CD4-positive, alpha-beta T cell (primary cell): ENCODE measurements around the gene CCNI. TPM values are rescaled to one million over a fixed set of nuclear protein-coding genes. Genes with fewer than 3 reads are reported as not detected.

Experiments
- ATAC-seq: fragments of 200-7000 bp; cut with Tn5 transposase; one replicate; pipeline ENCODE4 v1.10.0; 2022; ENCODE audit warnings: mild to moderate bottlenecking; ENCODE audit not compliant: poor library complexity
- CTCF ChIA-PET: fragments of 350-600 bp; sonication (Branson Sonifier 250); formaldehyde crosslinking; loops from one replicate; lab custom pipeline; 2021; ENCODE audit warnings: antibody characterized with exemption, inconsistent platforms; lab: Charles Lee
- POLR2A ChIA-PET: fragments of 350-600 bp; sonication (Branson Sonifier 250); formaldehyde crosslinking; loops from one replicate; lab custom pipeline; 2021; ENCODE audit warnings: antibody characterized with exemption, inconsistent platforms; lab: Charles Lee
- DNase-seq, 14 experiments: peaks; one replicate each; pipeline ENCODE4 v3.0.0-alpha.2; 2013 to 2020; ENCODE audit warnings: mixed read lengths in 2 of 14
- H3K27ac ChIP-seq, 2 donors: one replicate each; pipeline versions ENCODE4 v1.5.1 to v1.7.0; 2013; ENCODE audit warnings: low read length in 2 of 2, low read depth in 1 of 2, mild to moderate bottlenecking in 1 of 2
- H3K27me3 ChIP-seq, 2 experiments: 1 replicate in 1 of 2; 2 replicates in 1 of 2; pipeline versions ENCODE4 v1.6.1 to v1.7.0; 2013; ENCODE audit warnings: low read length in 2 of 2, control low read depth in 1 of 2, mild to moderate bottlenecking in 1 of 2, moderate library complexity in 1 of 2; ENCODE audit not compliant: insufficient read depth in 2 of 2, control insufficient read depth in 1 of 2
- H3K36me3 ChIP-seq: one replicate; pipeline ENCODE4 v1.6.1; 2013; ENCODE audit warnings: low read length, control low read depth; ENCODE audit not compliant: insufficient read depth
- H3K4me1 ChIP-seq: one replicate; pipeline ENCODE4 v1.6.1; 2013; ENCODE audit warnings: low read length, control low read depth; ENCODE audit not compliant: insufficient read depth
- H3K4me3 ChIP-seq: one replicate; pipeline ENCODE4 v1.5.1; 2013; ENCODE audit warnings: mild to moderate bottlenecking, low read length, moderate library complexity
- H3K9me3 ChIP-seq, 2 experiments: 1 replicate in 1 of 2; 2 replicates in 1 of 2; pipeline versions ENCODE4 v1.6.1 to v1.7.0; 2013; ENCODE audit warnings: low read length in 2 of 2, mild to moderate bottlenecking in 2 of 2, control low read depth in 1 of 2, moderate library complexity in 1 of 2; ENCODE audit not compliant: control insufficient read depth in 1 of 2, insufficient read depth in 1 of 2
- H3K27ac Mint-ChIP-seq: one replicate; pipeline ENCODE4 v1.8.0; 2020; ENCODE audit warnings: mixed read lengths
- H3K27me3 Mint-ChIP-seq: one replicate; pipeline ENCODE4 v1.8.0; 2021; ENCODE audit warnings: mixed read lengths
- H3K36me3 Mint-ChIP-seq: one replicate; pipeline ENCODE4 v1.8.0; 2021; ENCODE audit warnings: low read depth, mixed read lengths
- H3K4me1 Mint-ChIP-seq: one replicate; pipeline ENCODE4 v1.8.0; 2021; ENCODE audit warnings: low read depth, mixed read lengths
- H3K4me3 Mint-ChIP-seq: one replicate; pipeline ENCODE4 v1.8.0; 2020; ENCODE audit warnings: mild to moderate bottlenecking, mixed read lengths
- H3K9me3 Mint-ChIP-seq: one replicate; pipeline ENCODE4 v1.8.0; 2020; ENCODE audit warnings: mixed read lengths
- CTCF ChIP-seq: fragments of 200-600 bp; IDR thresholded peaks from one replicate; pipeline ENCODE4 v1.8.0; 2022; ENCODE audit warnings: antibody characterized with exemption, mild to moderate bottlenecking
- intact Hi-C, 2 experiments: fragments of 100-400 bp; cut with DNase I in 1 of 2; cut with micrococcal nuclease in 1 of 2; formaldehyde crosslinking; loops; one replicate each; pipeline versions ENCODE4 v1.15.1 to v1.9.0; 2023 to 2025; cut with DNase I, micrococcal nuclease
- total RNA-seq, 174 experiments: library from RNA in 2 of 174; stranded (reverse) in 2 of 174; gene quantifications; one replicate each; pipeline ENCODE4 v1.2.3 and lab custom pipeline; 2021 to 2026

Gene CCNI
- total RNA-seq, 2 experiments from 2014 or later = 385 to 418 TPM

DNA sequence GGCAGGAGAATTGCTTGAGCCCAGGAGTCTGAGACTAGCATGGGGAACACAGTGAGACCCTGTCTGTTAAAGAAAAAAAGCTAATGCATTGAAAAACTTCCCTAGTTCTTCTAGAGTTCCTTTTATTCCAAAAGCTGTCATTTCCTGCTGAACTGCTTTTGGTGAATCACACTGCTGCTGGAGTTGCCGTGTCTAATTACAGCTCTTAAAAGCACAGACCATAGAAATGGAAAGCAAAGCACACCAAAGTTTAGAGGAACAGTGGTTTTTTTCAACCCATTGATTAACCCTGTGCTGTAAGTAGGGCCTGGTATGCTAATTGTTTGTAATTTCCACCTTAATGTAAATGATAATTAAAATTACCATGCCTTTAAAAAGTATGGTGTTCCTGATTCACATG lies 73.9 kb downstream of the CCNI start:
- Mint-ChIP-seq H3K9me3 (no peaks in the 10 kb centered on the region), H3K4me3 (no peak overlapping the region), H3K27me3 (no peaks in the 10 kb centered on the region), H3K36me3 (peaks cover 27% of the 10 kb centered on the region), H3K27ac (no peak overlapping the region), H3K4me1 (peaks cover 56% of the 10 kb centered on the region)
- intact Hi-C loops = no loop called here
- H3K4me3 ChIP-seq = no peak overlapping the region
- no peak overlapping the region for H3K27ac ChIP-seq
- ATAC-seq (no peak), DNase-seq (peak in 1 of 14 experiments; percentile 28)
- no peaks in the 10 kb centered on the region for H3K9me3 ChIP-seq
- peaks cover 2% of the 10 kb centered on the region for H3K4me1 ChIP-seq
- peaks cover 12% of the 10 kb centered on the region for H3K36me3 ChIP-seq
- no peaks in the 10 kb centered on the region for H3K27me3 ChIP-seq
- ChIA-PET CTCF (no interaction called here), POLR2A (no interaction called here)
- TF ChIP-seq CTCF = no peak

DNA sequence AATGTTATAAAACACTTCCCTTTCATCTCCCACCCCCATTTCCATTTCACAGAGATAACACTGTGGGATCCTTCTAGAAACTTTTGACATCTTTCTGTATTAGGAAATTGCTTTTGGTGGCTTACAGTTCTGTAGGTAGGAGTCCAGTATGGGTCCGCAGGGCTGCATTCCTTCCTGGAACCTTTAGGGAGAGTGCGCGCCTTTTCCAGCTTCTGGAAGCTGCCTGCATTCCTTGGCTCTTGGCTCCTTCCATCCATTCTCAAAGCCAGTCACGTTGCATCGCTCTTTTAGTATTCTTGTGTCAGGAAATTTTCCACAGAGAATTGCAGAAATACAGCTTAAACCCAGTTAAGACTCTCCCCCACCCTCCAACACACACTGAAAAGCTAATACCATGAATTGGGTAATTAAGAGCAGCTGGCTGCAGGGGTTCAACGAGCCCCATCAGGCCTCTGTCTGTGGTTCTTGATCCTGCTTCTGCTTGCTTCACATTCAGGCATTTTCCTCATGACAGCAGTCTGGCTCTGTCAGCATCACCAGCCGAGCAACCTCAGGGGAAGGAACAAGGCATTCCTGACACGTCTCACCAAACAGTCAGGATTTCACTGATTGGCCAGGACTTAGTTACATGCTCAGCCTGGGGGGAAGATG lies 77.4 kb downstream of the CCNI start:
- intact Hi-C loops = no loop called here
- H3K4me1 Mint-ChIP-seq = peaks cover 57% of the 10 kb centered on the region
- CTCF ChIA-PET = no interaction called here

GRCh38 chr4:76997532-76997931 lies 78.3 kb downstream of the CCNI start:
- Histone ChIP-seq H3K27ac (no peak overlapping the region), H3K27me3 (no peaks in the 10 kb centered on the region), H3K4me1 (peaks cover 29% of the 10 kb centered on the region), H3K4me3 (no peak overlapping the region), H3K9me3 (no peaks in the 10 kb centered on the region), H3K36me3 (peaks cover 12% of the 10 kb centered on the region)
- CTCF ChIA-PET = no interaction called here
- Mint-ChIP-seq H3K4me1 (peaks cover 57% of the 10 kb centered on the region), H3K4me3 (no peak overlapping the region), H3K27ac (no peak overlapping the region), H3K36me3 (peaks cover 31% of the 10 kb centered on the region), H3K9me3 (no peaks in the 10 kb centered on the region), H3K27me3 (no peaks in the 10 kb centered on the region)
- DNase-seq = no peak
- TF ChIP-seq CTCF = no peak
- no peak for ATAC-seq
- POLR2A ChIA-PET = no interaction called here
- intact Hi-C loops = no loop called here

More for the DNA sequence above, 77.4 kb downstream of the CCNI start:
- ATAC-seq (no peak), DNase-seq (no peak)
- Histone ChIP-seq H3K9me3 (no peaks in the 10 kb centered on the region), H3K27me3 (no peaks in the 10 kb centered on the region), H3K36me3 (peaks cover 12% of the 10 kb centered on the region), H3K27ac (no peak overlapping the region), H3K4me3 (no peak overlapping the region), H3K4me1 (peaks cover 20% of the 10 kb centered on the region)
- Mint-ChIP-seq H3K27ac (no peak overlapping the region), H3K27me3 (no peaks in the 10 kb centered on the region), H3K4me3 (no peak overlapping the region), H3K36me3 (peaks cover 31% of the 10 kb centered on the region), H3K9me3 (no peaks in the 10 kb centered on the region)
- POLR2A ChIA-PET = no interaction called here
- no peak for TF ChIP-seq CTCF

Other genes with a start within 250 kb of the CCNI start
- not detected for gene SOWAHB, start 177.8 kb downstream of the CCNI start, total RNA-seq
- gene SEPTIN11, start 126.2 kb downstream of the CCNI start, total RNA-seq = 1 to 10 TPM; 8.1 to 9.4 TPM
- gene CCNG2, start 81.2 kb upstream of the CCNI start, total RNA-seq = 10 to 100 TPM; 20.6 to 21.3 TPM